Fibroblast of skin of right biceps (primary cell): ENCODE data around the gene AFP.

Source experiments
- DNase-seq: peaks from one replicate; pipeline ENCODE4 v3.0.0-alpha.2; 2013

The AFP gene

GRCh38 chr4:73470728-73471127, 34.7 kb downstream of the AFP start:
- no peak for DNase-seq

- DNase-seq = no peak
These were observed 41.2 kb downstream of the AFP start for GRCh38 chr4:73477176-73477575.

- no peak for DNase-seq
These were observed 43.3 kb downstream of the AFP start for GRCh38 chr4:73479323-73479722.

- no peak for DNase-seq
These were observed 45.3 kb downstream of the AFP start, which contains the start of gene AFM for GRCh38 chr4:73481358-73481757. TSS of gene AFM (plus strand) at chr4:73481745. CDS start at chr4:73481776, 31 bp downstream.

- no peak for DNase-seq
These were observed 49.1 kb downstream of the AFP start for GRCh38 chr4:73485085-73485484.

- no peak for DNase-seq
These were observed 49.6 kb downstream of the AFP start for GRCh38 chr4:73485596-73485995.

- no peak for DNase-seq
These were observed 50.5 kb downstream of the AFP start for GRCh38 chr4:73486497-73486896.

GRCh38 chr4:73487233-73487632, 51.2 kb downstream of the AFP start:
- no peak for DNase-seq

- DNase-seq = no peak
These were observed 64.2 kb downstream of the AFP start for GRCh38 chr4:73499996-73500765.

- DNase-seq = no peak
These were observed 65.7 kb downstream of the AFP start for GRCh38 chr4:73501664-73502265.

GRCh38 chr4:73505567-73505966, 69.5 kb downstream of the AFP start:
- DNase-seq = no peak
